Measurements from ENCODE around the gene PGC.

- TF ChIP-seq CTCF (IDR thresholded peaks at IDR 0.05; ENCODE audit: borderline replicate concordance, extremely low read depth, low read length, poor library complexity, severe bottlenecking) (no peak), EZH2 (IDR thresholded peaks at IDR 0.05; ENCODE audit: borderline replicate concordance, low read depth, low read length, severe bottlenecking) (no peak)
Observed at GRCh38 chr6:41690541-41691330, 56.5 kb downstream of the PGC start.
